GM04503 (cell line): Measurements from ENCODE around the gene GAL3ST2.
"Not testable (repeated sequence)": the region's sequence is repeated elsewhere in the genome, so short reads cannot be mapped to it uniquely, and the experiment has no call there.

ENCODE experiments used
- DNase-seq: peaks from one replicate; pipeline ENCODE4 v3.0.0-alpha.2; 2012; ENCODE audit warnings: low read depth

Gene GAL3ST2

DNA sequence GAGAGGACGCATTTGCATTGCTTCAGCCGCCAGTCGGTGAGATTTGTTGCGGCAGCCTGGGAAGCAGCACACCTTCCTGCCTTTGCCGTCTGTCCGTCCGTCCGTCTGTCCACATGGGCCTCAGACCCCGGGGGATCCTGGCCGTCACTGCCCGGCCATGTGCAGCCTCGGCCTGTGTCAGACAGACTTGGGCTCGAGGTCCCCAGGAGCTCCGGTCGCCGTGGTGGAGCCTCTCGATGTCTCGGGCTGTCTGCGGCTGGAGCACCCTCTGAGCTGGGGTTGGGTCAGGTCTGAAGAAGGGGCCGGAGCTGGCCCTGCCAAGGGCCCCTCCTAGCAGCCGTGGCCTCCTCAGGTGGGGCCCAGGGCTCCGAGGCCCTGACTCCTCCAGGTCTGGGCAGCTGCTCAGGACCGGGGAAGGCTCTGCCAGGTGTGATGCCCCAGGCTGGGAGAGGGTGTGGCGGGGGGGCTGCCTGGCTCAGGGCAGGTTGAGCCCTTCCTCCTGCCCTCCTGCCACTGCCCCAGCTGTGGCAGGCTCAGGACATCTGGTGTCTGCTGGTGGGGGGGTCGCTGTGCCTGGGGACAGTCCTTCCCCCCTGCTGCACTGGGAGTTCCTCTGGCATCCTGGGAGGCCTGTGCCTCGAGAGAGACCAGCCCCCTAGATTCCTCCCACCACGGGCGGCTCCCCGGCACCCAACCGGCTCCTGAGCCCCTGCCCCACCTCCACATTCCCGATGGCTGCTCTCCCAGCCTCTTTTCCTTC is 44.2 kb downstream of the GAL3ST2 start:
- DNase-seq: no peak

DNA sequence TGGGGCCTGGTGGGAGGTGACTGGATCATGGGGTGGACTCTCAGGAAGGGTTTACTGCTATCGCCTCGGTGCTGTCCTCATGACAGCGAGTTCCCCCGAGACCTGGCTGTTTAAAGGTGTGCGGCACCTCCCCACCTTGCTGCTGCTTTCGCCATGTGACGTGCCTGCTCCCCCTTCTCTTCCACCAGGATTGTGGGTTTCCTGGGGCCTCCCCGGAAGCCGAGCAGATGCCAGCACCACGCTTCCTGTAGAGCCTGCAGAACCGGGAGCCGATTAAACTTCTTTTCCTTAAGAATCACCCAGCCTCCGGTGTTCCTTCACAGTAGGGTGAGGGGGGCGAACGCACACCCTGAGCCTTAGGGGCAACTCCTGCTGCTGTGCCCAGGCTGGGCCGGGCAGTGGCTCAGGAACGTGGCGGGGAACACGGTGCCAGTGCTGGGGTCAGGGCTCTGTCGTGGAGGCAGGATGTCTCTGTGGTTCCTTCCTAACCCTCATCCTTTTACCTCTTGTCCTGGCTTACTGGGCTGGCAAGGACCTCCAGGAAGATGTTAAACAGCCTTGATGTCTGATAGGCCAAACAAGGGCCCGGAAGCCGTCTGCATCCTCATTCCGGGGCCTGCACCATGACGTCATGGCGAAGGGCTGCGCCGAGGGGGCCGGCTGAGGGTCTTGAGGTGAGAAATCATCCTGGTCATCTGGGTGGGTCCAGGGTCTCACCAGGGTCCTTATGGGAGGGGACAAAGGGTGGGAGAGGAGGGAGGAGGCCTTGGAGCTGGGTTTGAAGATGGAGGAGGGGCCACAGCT is 45.0 kb downstream of the GAL3ST2 start:
- DNase-seq: no peak

- no peak for DNase-seq
Observed at GRCh38 chr2:241822264-241822623, 45.6 kb downstream of the GAL3ST2 start.

- not testable (repeated sequence) for DNase-seq
Observed at GRCh38 chr2:241823531-241824437, 47.2 kb downstream of the GAL3ST2 start.

GRCh38 chr2:241827394-241827793 is 50.8 kb downstream of the GAL3ST2 start:
- DNase-seq: no peak

DNA sequence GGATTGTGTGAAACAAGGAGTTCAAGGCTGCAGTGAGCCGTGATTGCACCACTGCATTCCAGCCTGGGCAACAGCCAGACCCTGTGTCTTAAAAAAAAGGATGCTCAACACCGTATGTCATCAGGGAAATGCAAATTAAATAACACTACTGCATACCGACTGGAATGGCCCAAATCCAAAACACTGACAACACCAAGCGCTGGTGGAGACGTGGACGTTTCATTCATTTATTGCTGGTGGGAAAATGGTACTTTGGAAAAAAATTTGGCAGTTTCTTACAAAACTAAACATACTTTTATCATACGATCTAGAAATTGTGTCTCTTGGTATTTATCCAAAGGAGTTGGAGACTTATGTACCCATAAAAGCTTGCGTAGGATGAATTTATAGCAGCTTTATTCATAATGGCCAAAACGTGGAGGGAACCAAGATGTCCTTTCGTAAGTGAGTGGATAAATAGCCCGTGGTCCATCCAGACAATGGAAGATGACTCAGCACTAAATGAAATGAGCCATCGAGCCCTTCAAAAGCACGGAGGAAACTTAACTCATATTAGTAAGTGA is 56.6 kb downstream of the GAL3ST2 start:
- DNase-seq: peak; percentile 40

- DNase-seq: not testable (repeated sequence)
Observed at GRCh38 chr2:241833756-241834526, 57.3 kb downstream of the GAL3ST2 start.

GRCh38 chr2:241834527-241835210 is 58.0 kb downstream of the GAL3ST2 start:
- no peak for DNase-seq

DNA sequence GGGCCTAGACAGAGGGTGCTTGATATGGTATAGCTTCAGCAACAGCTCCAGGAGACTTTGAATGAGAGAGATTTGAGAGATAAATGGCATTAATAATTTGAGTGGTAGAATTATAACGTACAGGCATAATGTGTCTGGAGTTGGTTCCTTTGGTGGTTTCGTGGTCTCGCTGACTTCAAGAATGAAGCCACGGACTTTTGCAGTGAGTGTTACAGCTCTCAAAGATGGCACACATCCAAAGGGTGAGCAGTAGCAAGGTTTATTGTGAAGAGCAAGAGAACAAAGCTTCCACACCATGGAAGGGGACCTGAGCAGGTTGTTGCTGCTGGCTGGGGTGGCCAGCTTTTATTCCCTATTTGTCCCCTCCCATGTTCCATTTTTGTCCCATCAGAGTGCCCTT is 59.0 kb downstream of the GAL3ST2 start:
- DNase-seq: no peak

DNA sequence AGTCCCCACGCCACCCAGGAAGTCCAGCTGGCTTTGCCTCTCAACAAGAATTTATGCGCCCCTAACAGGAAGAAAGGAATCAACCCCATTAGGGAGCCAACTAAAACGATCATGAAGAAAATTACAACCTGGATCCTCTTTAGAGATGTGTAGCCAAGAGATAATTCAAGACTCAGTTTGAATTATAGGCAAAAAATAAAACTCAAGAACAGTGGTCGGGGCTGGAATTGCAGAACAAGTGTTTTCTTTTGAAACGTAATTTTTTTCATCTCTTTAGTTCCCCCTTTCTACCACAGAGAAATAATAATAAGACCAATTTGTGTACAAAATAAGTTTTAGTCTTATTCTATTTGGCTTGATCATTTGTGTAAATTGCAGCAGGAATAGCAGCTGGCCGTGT is 59.7 kb downstream of the GAL3ST2 start:
- DNase-seq: no peak

DNA sequence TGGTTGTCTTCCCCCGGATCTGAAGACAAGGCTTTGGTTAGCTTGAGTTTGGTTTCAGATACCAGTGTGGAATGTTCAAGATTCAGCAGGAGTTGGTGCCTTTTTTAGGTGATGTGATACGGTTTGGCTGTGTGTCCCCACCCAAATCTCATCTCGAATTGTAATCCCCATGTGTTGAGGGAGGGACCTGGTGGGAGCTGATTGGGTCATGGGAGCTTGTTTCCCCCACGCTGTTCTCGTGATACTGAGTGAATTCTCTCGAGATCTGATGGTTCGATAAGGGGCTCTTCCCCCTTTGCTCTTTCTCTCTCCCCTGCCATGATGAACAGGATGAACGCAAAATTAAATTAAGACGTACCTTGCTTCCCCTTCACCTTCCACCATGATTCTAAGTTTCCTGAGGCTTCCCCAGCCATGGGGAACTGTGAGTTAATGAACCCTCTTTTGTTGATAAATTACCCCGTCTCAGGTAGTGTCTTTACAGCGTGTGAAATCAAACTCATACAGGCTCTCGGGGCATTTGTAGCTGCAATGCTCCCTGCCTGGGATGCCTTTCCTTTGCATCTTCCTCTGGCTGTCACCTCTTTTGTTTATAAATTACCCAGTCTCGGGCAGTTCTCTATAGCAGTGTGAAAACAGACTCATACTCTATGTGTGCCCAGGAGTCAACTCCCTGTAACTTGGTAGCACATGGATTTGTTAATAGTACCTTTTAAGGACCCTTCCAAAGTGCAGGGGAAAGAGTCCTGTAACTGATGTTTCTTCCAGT is 60.8 kb downstream of the GAL3ST2 start:
- DNase-seq: no peak

DNA sequence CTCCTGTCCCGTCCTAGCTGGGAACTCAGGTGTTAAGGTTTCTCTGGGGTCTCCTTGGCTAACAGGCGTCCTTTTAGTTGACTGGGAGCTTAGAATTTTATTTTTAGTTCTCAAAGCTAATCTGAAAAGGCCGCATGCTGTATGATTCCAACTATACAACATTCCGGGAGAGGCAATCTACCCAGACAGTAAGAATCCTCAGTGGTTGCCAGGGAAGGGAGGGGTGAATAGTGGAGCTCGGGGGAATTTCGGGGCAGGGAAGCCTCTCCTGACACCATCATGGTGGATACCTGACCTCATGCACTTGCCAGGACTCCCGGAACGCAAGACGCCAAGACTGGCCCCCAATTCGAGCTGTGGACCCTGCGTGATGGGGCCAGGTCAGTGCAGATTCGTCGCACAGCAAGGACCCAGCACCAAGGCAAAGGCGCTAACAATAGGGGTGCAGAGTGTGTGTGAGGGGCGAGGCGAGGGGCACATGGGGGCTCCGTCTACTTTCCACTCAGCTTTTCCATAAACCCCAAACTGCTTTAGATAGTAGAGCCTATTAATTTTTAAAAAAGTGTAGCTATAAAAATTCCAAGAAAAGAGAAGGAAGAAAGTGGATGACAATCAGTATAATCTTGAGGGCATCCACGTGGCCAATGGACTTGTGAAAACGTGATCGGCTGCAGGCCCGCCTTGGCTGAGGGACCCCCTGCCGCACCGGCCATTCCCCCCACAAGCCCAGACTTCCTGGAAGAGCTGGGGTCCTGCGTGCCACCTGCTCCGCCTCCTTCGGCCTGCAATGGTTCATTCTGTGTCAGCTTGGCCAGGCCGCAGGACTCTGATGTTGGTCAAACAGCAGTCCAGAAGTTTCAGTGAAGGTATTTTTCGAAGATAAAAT is 64.8 kb downstream of the GAL3ST2 start:
- DNase-seq: no peak

DNA sequence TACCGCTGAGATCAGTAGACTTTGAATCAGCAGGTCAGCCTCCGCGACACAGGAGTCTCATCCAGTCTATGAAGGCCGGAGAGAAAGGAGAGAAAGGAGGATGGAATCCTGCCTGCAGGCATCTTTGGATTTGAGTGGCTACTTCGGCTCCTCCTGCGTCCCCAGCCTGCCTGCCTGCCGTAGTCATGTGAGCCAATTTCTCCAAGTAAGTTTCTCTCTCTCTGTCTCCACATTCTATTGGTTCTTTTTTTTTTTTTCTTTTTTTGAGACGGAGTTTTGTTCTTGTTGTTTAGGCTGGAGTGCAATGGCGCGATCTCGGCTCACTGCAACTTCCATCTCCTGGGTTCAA is 65.4 kb downstream of the GAL3ST2 start:
- no peak for DNase-seq

DNA sequence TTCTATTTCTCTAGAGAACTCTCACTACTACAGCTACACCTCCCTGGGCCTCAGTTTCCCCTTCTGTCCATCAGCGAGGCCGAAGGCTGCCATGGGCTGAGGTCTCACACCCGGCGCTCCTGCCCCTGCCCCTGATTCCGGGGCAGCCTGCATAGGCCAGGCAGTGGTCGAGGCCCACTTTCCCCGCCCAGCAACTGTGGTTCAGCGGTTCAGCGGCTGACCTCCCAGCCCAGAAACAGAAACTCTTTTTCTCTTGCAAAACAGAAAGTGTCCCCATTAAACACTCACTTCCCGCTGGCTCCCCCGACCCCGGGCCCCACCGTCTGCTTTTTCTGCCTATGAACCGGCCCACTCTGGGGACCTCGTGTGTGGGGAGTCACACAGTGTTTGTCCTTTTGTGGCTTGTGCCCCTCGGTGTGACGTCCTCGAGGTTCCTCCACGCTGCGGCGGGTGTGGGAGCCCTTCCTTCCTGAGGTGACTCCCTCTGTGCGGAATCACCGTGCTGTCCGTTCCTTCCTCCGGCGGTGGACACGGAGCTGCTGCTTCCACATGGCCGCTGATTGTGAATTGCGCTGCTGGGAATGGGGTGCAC is 66.1 kb downstream of the GAL3ST2 start:
- no peak for DNase-seq

DNA sequence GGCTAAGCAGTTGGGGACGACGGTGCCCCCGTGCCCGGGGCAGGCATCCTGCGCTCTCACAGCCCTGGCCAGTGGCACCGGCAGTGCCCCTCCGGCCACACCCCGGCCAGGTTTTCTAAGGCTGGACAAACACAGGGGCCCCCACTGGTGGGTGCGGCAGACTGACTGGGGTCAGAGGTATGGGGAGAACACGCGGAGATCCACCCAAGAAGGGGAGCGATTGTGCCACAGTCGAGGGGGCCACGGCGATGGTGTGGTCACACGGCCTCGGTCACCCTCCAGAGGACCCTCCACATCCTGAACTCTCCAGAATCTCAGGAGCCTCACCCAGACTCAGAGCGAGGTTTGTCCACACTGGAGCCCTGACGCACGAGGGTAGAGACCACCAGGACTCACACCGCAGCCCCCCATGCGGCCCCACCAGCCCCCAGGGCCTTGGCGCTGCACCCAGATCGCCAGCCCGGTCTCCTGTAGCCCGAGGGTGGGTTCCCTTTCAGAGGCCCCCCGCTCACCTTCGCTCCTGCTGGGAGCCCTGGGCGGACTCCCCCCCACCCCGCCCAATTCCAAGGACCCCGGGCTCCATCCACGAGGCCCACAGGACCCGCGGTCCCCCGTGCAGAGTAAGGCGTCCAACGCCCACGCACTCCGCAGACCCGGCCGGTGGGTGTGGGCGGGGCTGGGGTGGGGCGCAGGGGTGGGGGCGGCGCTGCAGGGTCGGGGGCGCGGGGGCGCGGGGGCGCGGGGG is 66.9 kb downstream of the GAL3ST2 start:
- no peak for DNase-seq

GRCh38 chr2:241844066-241844728 is 67.6 kb downstream of the GAL3ST2 start:
- DNase-seq: no peak

DNA sequence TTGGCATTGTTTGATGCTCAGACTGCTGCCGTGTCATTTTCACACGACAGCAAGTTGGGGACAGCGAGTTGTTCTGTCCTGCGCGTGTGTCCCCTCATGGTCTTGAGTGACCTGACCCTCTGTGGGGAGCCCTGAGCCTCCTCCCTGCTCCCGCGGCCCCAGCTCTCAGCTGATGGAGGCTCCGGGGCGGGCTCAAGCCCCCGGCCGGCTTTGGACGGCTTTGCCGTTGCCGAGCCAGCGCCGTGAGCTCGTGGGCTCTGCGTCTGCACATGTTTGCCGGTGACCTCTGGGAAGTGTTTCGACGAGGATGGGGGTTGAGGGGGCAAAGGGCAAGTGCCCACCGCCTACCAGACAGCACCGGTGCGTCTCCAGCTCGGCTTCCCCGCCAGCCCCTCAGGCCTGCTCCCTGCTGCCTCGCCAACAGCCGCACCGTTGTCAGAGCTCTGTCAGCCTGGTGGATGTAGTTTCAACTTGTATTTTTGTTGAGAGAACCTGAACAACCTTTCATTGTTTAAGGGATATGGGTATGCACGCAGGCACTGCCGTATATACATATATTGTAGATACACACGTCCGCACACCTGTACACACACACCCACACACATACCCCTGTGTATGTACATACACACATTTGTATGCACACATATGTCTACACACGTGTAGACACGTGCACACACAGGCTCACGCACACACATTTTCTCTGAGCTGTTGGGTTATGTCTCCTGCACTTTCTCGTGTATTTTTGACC is 68.4 kb downstream of the GAL3ST2 start:
- no peak for DNase-seq
